SJSA1 (cell line): ENCODE data around the gene CNTNAP2. TPM values are rescaled to one million over a fixed set of nuclear protein-coding genes. Genes with fewer than 3 reads are reported as not detected.

ENCODE experiments used
- DNase-seq, 2 experiments: peaks; one replicate each; pipeline ENCODE4 v3.0.0-alpha.2; 2015 to 2020; ENCODE audit warnings: low spot score in 2 of 2, low read depth in 1 of 2
- H3K27ac ChIP-seq: fragments of 250-450 bp; sonication (Bioruptor Pico); 2 replicates; pipeline ENCODE4 v1.5.1; 2020; ENCODE audit warnings: mild to moderate bottlenecking, moderate library complexity
- H3K27me3 ChIP-seq: fragments of 250-450 bp; sonication (Bioruptor Pico); replicated peaks from 2 replicates; pipeline ENCODE4 v1.5.1; 2020; ENCODE audit warnings: mild to moderate bottlenecking, moderate library complexity
- H3K36me3 ChIP-seq: fragments of 250-450 bp; sonication (Bioruptor Pico); 2 replicates; pipeline ENCODE4 v1.5.1; 2020; ENCODE audit warnings: mild to moderate bottlenecking
- H3K4me1 ChIP-seq: fragments of 250-450 bp; sonication (Bioruptor Pico); replicated peaks from 2 replicates; pipeline ENCODE4 v1.6.1; 2021; ENCODE audit warnings: mild to moderate bottlenecking
- H3K4me3 ChIP-seq: fragments of 250-450 bp; sonication (Bioruptor Pico); 2 replicates; pipeline ENCODE4 v1.5.1; 2020; ENCODE audit warnings: mild to moderate bottlenecking
- H3K9me3 ChIP-seq: fragments of 250-450 bp; sonication (Bioruptor Pico); replicated peaks from 2 replicates; pipeline ENCODE4 v1.5.1; 2020; ENCODE audit warnings: mild to moderate bottlenecking
- total RNA-seq: library from RNA; depleted of rRNA; stranded (reverse); fragments of >200 nt; shearing (Covaris generic); gene quantifications from 2 replicates; pipeline ENCODE4 v1.2.3, GENCODE V29; 2014

The CNTNAP2 gene
- total RNA-seq, 1 experiment from 2014 or later: 0.29 TPM

DNA sequence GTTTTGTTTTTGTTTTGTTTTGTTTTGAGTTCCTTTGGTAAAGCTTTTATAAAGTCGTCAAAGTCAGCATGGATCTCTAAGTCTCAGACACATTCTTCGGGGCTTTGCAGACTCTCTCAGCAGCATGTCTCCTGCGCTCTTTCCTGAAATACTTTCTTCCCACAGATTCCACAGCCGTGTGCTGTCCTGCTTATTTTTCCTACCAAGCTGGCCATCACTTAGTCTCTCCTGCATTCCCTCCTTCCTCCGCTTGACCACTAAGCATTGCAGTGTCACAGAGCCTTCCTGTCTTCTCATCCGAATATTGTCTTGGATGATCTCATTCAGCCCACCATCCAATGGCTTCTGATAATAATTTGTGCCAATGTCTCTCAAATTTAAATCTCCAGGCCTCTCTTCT lies 2039.6 kb downstream of the CNTNAP2 start:
- no peaks in the 10 kb centered on the region for H3K4me1 ChIP-seq
- H3K9me3 ChIP-seq: no peaks in the 10 kb centered on the region
- H3K36me3 ChIP-seq: no peaks in the 10 kb centered on the region
- DNase-seq: no peak
- no peak overlapping the region for H3K4me3 ChIP-seq
- H3K27ac ChIP-seq: no peak overlapping the region
- no peaks in the 10 kb centered on the region for H3K27me3 ChIP-seq

DNA sequence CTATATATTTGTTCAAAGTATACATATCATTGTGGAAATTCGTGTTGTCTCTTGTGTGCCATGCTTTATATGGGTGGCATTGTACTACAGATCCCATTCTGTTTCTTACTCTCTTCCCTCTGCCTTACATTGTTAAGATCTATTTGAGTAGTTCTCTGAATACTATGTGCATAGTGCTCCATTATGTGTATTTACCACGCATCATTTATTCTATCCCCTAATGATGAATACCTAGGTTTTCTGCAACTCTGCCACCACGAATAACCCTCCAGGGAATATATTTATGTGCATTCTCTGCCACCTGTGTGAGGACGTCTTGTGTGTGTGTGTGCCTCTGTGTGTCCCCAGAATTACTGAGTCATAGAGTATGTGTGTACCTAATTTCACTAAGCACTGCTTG lies 2042.7 kb downstream of the CNTNAP2 start:
- Histone ChIP-seq H3K9me3 (no peaks in the 10 kb centered on the region), H3K27me3 (no peaks in the 10 kb centered on the region), H3K4me3 (no peak overlapping the region), H3K36me3 (no peaks in the 10 kb centered on the region), H3K4me1 (no peaks in the 10 kb centered on the region), H3K27ac (no peak overlapping the region)
- no peak for DNase-seq

DNA sequence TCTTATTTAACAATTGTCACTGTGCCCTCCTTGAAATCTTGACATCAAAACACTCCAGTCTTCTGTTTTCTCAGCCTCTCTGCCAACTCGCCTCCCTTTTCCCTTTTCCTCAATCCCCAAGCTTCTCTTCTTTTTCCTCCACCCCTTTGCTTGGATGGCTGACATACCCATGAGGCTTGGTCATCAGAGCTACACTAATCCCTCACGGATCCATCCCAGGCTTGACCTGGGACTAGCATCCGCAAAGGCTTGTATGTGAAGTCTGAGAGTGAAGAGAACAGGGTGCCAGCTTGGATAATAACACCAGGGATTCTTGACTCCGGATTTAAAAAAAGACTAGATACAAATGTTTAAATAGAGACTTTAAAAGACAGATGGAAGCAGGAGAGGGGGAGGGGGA lies 2045.2 kb downstream of the CNTNAP2 start:
- no peaks in the 10 kb centered on the region for H3K36me3 ChIP-seq

DNA sequence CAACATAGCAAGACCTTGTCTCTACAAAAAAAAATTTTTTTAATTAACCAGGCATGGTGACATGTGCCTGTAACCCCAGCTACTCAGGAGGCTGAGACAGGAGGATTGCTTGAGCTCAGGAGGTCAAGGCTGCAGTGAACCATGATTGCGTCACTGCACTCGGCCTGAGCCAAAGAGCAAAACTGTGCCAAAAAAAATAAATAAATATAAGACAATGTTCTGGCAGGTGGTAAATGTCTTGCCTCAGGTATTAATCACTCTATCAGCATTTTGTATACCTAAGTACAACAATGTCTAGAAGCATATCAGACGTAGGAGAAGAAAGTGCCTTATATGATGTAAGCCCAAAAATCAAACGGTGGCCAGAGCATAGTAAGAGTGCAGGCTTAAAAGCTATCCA lies 2046.2 kb downstream of the CNTNAP2 start:
- no peak for DNase-seq
- Histone ChIP-seq H3K9me3 (no peaks in the 10 kb centered on the region), H3K4me1 (no peaks in the 10 kb centered on the region), H3K36me3 (no peaks in the 10 kb centered on the region), H3K27me3 (no peaks in the 10 kb centered on the region), H3K27ac (no peak overlapping the region), H3K4me3 (no peak overlapping the region)

More for the DNA sequence above, 2045.2 kb downstream of the CNTNAP2 start:
- H3K27ac ChIP-seq: no peak overlapping the region
- no peak for DNase-seq
- no peak overlapping the region for H3K4me3 ChIP-seq
- H3K9me3 ChIP-seq: no peaks in the 10 kb centered on the region
- H3K27me3 ChIP-seq: no peaks in the 10 kb centered on the region
- H3K4me1 ChIP-seq: no peaks in the 10 kb centered on the region

DNA sequence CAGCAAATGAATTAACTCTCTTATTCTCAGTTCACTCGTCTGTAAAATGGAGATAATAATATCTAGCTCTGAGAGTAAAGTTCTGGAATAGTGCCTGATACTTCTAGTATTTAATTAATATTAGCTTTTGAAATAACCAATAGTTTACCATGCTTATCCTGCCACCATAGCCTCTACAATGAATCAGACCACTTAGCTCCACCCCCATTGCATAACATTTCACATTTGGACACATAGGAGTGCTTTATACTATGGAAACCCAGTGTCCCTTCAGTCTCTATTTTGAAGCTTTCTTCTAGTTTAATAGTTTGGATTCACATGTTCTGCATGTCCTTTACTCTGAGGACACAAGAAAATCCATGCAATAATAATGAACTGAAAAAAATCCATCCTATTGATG lies 2046.6 kb downstream of the CNTNAP2 start:
- DNase-seq: no peak
- H3K36me3 ChIP-seq: no peaks in the 10 kb centered on the region
- H3K4me3 ChIP-seq: no peak overlapping the region
- no peaks in the 10 kb centered on the region for H3K9me3 ChIP-seq
- no peaks in the 10 kb centered on the region for H3K4me1 ChIP-seq
- no peaks in the 10 kb centered on the region for H3K27me3 ChIP-seq
- no peak overlapping the region for H3K27ac ChIP-seq

DNA sequence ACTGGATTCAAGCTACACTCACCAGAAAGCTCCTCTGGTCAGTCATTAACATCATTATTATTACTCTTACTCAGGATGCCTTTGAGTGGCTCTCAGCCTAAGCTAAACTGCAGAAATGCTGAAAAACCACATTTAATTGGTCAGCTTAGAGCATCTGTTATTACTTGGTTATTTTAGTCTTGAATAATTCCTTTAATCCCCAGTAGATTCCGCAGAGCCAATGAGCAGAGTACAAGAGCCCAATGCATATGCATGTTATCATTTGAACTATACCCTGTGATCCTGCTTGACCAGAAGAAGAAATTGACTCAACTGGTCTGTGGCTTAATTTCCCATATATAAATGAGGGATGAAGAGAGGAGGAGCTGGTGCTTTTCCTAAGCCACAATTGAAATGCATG lies 2056.3 kb downstream of the CNTNAP2 start:
- H3K4me3 ChIP-seq: no peak overlapping the region
- no peaks in the 10 kb centered on the region for H3K27me3 ChIP-seq
- H3K36me3 ChIP-seq: no peaks in the 10 kb centered on the region
- no peak overlapping the region for H3K27ac ChIP-seq
- H3K4me1 ChIP-seq: no peaks in the 10 kb centered on the region
- no peaks in the 10 kb centered on the region for H3K9me3 ChIP-seq
- DNase-seq: no peak

DNA sequence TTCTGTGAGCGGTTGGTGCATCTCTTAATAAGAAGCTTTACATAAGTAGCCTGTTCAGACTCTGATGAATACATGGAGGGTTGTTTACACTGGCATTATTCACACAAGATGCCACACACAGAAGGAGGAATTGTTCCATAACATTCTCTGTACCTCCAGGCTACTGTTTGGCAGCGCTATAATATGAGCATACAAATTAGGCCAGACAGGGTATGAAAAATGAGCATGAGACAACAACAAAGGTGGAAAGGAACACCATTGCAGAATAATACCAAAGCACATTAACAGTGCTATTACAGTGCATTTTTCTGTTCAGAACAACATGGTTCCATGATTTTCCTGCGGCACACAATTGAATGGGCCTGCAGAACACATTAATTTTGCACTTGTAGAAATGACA lies 2056.8 kb downstream of the CNTNAP2 start:
- no peaks in the 10 kb centered on the region for H3K27me3 ChIP-seq
- no peak overlapping the region for H3K4me3 ChIP-seq
- DNase-seq: no peak
- no peaks in the 10 kb centered on the region for H3K36me3 ChIP-seq
- H3K9me3 ChIP-seq: no peaks in the 10 kb centered on the region
- no peak overlapping the region for H3K27ac ChIP-seq
- H3K4me1 ChIP-seq: no peaks in the 10 kb centered on the region

DNA sequence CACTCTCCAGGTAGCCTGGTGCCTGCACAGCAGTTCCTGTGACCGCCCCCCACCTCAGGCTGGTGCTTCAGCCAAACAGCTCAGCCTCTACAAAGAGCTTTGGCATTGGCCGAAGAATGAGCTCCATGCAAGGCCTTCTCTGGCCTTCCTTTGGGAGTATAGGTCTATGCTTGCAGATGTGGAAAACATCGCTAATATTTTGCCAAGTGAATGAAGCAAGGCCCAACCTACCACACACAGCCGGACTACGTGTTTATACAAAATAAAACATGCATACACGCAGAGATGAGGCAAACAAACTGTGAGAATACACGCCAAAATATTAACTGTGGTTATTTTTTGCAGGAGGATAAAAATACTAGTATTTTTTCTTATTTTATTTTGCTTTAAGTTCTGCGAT lies 2057.8 kb downstream of the CNTNAP2 start:
- Histone ChIP-seq H3K36me3 (no peaks in the 10 kb centered on the region), H3K27ac (no peak overlapping the region), H3K4me3 (no peak overlapping the region), H3K9me3 (no peaks in the 10 kb centered on the region), H3K4me1 (no peaks in the 10 kb centered on the region), H3K27me3 (no peaks in the 10 kb centered on the region)
- DNase-seq: no peak

DNA sequence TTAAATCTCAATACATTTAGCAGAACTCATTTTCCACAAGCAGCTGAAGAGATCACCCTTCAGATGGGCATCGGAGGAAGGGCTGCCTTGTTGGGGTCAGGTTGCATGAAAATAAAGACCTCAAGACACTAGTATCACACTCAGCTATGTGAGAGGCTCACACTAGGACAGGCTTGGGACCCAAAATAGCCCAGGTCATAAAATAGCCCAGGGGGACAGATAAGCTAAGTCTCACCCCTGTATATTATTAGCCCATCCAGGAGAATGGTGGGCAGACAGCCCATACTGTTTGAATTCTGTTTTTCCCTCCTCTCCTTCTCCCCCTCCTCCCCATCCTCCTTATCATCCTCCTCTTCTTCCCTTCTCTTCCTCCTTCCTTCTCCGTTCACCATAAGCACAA lies 2058.9 kb downstream of the CNTNAP2 start:
- DNase-seq: no peak
- Histone ChIP-seq H3K9me3 (no peaks in the 10 kb centered on the region), H3K4me1 (no peaks in the 10 kb centered on the region)

DNA sequence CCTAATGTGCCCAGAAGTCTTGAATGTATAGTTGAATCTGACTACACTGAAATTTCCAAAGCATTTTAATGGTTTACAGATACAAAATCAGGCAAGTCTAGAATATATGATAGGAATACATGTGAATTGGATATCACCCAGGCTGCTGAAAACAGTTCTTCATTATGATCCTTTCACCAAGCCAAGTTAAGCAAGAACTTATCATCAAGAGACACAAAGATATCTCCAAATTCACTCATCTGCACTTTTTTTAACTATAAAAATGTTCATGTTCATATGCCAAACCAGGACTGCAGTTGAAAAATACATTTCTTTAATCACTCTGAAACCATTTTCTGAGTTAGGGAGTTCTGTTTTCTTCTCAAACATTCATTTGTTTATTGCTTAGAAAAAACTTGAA lies 2061.4 kb downstream of the CNTNAP2 start:
- no peaks in the 10 kb centered on the region for H3K27me3 ChIP-seq
- no peak for DNase-seq
- no peak overlapping the region for H3K4me3 ChIP-seq
- no peak overlapping the region for H3K27ac ChIP-seq
- no peaks in the 10 kb centered on the region for H3K9me3 ChIP-seq
- no peaks in the 10 kb centered on the region for H3K4me1 ChIP-seq
- no peaks in the 10 kb centered on the region for H3K36me3 ChIP-seq

More for the DNA sequence above, 2058.9 kb downstream of the CNTNAP2 start:
- no peaks in the 10 kb centered on the region for H3K36me3 ChIP-seq
- H3K27ac ChIP-seq: no peak overlapping the region
- no peaks in the 10 kb centered on the region for H3K27me3 ChIP-seq
- H3K4me3 ChIP-seq: no peak overlapping the region

DNA sequence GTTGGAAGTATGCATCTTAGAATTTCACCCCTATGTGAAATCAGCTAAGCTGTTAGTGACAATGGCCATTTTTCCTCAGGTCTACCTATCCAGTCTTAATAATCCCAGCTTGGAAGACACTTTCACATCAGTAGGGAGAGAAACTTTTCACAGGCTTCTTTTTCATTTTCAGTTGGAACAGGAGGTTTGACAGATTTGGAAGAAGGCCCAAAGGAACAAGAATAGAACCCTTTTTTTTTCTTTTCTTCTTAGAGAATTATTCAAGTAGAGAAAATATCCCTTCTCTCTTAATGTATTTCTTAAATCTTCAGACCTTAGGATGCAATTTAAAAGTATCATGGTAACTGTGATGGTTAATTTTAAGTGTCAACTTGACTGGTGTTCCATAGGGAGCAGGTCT lies 2063.5 kb downstream of the CNTNAP2 start:
- Histone ChIP-seq H3K27ac (no peak overlapping the region), H3K4me1 (no peaks in the 10 kb centered on the region), H3K9me3 (no peaks in the 10 kb centered on the region), H3K4me3 (no peak overlapping the region), H3K27me3 (no peaks in the 10 kb centered on the region), H3K36me3 (no peaks in the 10 kb centered on the region)
- DNase-seq: no peak

DNA sequence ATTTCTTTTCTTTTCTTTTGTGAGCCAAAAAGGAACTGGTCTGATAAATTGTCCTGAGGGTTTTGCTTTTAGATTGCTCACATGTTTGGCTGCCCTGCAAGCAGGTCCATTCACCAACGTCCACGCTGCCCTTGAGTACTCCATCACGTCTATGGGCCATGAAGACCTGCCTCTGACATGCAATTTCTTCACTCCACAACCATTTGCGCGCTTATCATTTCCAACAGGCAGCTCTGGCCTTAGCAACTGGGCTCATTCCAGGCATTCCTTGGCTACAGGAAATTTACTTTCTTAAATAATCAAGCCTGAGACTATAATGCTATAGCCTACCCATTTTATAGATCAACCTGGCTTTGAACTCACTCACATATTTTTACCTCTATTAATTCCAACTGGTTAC lies 2065.7 kb downstream of the CNTNAP2 start:
- Histone ChIP-seq H3K4me3 (no peak overlapping the region), H3K27me3 (no peaks in the 10 kb centered on the region), H3K36me3 (no peaks in the 10 kb centered on the region), H3K9me3 (no peaks in the 10 kb centered on the region), H3K4me1 (no peaks in the 10 kb centered on the region), H3K27ac (no peak overlapping the region)
- no peak for DNase-seq

DNA sequence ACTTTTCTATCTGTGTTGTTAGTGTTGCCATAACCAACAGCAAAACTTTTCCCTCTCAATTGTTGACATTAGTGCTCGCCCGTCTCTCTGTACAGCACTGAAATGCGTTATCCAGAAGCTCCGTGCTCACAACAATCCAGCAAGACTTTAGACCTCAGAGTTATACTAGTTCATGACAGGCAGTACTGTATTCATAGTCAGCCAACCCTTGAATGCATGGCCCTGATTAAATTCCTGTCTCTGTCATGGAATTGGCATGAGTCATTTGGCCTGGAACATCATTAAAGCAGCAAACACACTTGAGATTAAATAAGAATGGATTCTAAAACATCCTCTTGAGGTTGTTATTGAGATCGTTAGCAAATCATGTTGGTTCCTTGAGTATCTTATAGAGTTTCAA lies 2068.4 kb downstream of the CNTNAP2 start:
- DNase-seq: no peak
- Histone ChIP-seq H3K9me3 (no peaks in the 10 kb centered on the region), H3K27ac (no peak overlapping the region), H3K4me3 (no peak overlapping the region), H3K4me1 (no peaks in the 10 kb centered on the region), H3K27me3 (no peaks in the 10 kb centered on the region), H3K36me3 (no peaks in the 10 kb centered on the region)

DNA sequence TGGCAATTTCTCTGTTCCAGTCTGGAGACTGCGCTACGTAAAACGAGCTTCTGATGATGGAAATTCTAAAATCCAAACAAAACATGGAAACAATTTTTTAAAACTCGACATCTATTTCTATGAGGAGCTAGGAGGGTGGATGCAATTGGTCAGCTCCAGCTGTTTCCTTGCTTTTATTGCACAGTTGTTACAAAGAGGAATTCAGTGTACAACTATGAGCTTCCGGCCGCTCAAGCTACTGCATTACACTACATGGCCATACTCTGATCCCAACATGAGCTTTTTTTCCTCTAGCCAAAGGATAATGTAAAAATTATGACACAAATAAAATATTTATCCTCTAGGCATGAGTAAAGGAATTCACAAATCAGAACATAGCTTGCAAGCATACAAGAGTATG lies 2070.9 kb downstream of the CNTNAP2 start:
- no peaks in the 10 kb centered on the region for H3K36me3 ChIP-seq
- no peaks in the 10 kb centered on the region for H3K4me1 ChIP-seq
- H3K4me3 ChIP-seq: no peak overlapping the region
- no peak for DNase-seq
- H3K9me3 ChIP-seq: no peaks in the 10 kb centered on the region
- no peaks in the 10 kb centered on the region for H3K27me3 ChIP-seq
- no peak overlapping the region for H3K27ac ChIP-seq

DNA sequence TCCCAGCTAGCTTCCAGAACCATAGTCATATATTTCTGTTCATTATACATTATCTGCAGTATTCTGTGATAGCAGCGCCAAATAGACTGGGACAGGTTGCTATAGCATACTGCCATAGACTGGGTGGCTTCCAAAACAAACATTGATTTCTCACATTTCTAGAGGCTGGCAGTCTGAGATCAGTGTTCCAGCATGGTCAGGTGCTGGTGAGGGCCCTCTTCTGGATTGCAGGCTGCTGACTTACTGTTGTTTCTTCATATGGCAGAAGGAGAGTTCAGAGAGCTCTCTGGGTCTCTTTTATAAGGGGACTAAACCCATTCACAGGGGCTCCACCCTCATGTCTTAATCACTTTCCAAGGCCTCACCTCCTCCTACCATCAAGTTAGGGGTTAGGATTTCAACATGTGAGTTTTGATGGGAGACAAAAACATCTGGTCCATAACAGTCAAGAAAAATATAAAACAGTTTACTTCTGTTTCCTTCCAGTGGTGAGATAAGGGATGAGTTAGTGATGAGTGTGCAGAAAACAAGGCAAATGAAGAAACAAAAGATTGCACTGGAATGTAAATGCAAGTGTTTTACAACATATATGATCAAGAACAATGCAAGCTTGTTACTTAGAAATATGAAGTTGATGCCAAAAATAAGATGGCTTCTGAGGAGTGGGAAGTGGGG lies 2074.9 kb downstream of the CNTNAP2 start:
- no peaks in the 10 kb centered on the region for H3K27me3 ChIP-seq
- no peaks in the 10 kb centered on the region for H3K4me1 ChIP-seq
- H3K36me3 ChIP-seq: no peaks in the 10 kb centered on the region
- no peaks in the 10 kb centered on the region for H3K9me3 ChIP-seq
- no peak overlapping the region for H3K4me3 ChIP-seq
- H3K27ac ChIP-seq: no peak overlapping the region
- no peak for DNase-seq
